ENCODE results near the gene SKI.

SKI gene

GRCh38 chr1:2274929-2275475, 46.9 kb downstream of the SKI start:
- no peak for DNase-seq (ENCODE audit: low spot score)

- DNase-seq (ENCODE audit: low spot score), result no peak
Measured at GRCh38 chr1:2275796-2276536, 47.8 kb downstream of the SKI start.

GRCh38 chr1:2276803-2277580, 48.9 kb downstream of the SKI start:
- no peak for DNase-seq (ENCODE audit: low spot score)

- no peak for DNase-seq (ENCODE audit: low spot score)
Measured at GRCh38 chr1:2277741-2278488, 49.8 kb downstream of the SKI start.

- DNase-seq (ENCODE audit: low spot score), result no peak
Measured at GRCh38 chr1:2278591-2279209, 50.6 kb downstream of the SKI start.

GRCh38 chr1:2279210-2279639, 51.1 kb downstream of the SKI start:
- no peak for DNase-seq (ENCODE audit: low spot score)

- no peak for DNase-seq (ENCODE audit: low spot score)
Measured at GRCh38 chr1:2279817-2280216, 51.7 kb downstream of the SKI start.

GRCh38 chr1:2282556-2283270, 54.6 kb downstream of the SKI start:
- no peak for DNase-seq (ENCODE audit: low spot score)

- no peak for DNase-seq (ENCODE audit: low spot score)
Measured at GRCh38 chr1:2283371-2283990, 55.4 kb downstream of the SKI start.

- no peak for DNase-seq (ENCODE audit: low spot score)
Measured at GRCh38 chr1:2283991-2284895, 56.1 kb downstream of the SKI start.

- no peak for DNase-seq (ENCODE audit: low spot score)
Measured at GRCh38 chr1:2284932-2285331, 56.8 kb downstream of the SKI start.

- no peak for DNase-seq (ENCODE audit: low spot score)
Measured at GRCh38 chr1:2286923-2287322, 58.8 kb downstream of the SKI start.

- no peak for DNase-seq (ENCODE audit: low spot score)
Measured at GRCh38 chr1:2287649-2288048, 59.5 kb downstream of the SKI start.

- no peak for DNase-seq (ENCODE audit: low spot score)
Measured at GRCh38 chr1:2288311-2288710, 60.2 kb downstream of the SKI start.

GRCh38 chr1:2288816-2289536, 60.9 kb downstream of the SKI start:
- no peak for DNase-seq (ENCODE audit: low spot score)

GRCh38 chr1:2289607-2290006, 61.5 kb downstream of the SKI start:
- DNase-seq (ENCODE audit: low spot score), result no peak

GRCh38 chr1:2290171-2290578, 62.1 kb downstream of the SKI start:
- no peak for DNase-seq (ENCODE audit: low spot score)

GRCh38 chr1:2290595-2291510, 62.7 kb downstream of the SKI start:
- no peak for DNase-seq (ENCODE audit: low spot score)
